TTC549 (cell line): ENCODE measurements around the gene SUCLG2.

Experiments
- FAIRE-seq: peaks from 2 replicates; lab custom pipeline; 2012; peaks lifted over from hg19 to GRCh38; lab: Jason Lieb, UNC

Gene SUCLG2

GRCh38 chr3:67648701-67649100 is 5.7 kb downstream of the SUCLG2 start:
- FAIRE-seq: no peak

GRCh38 chr3:67648229-67648628 is 6.2 kb downstream of the SUCLG2 start:
- no peak for FAIRE-seq

- FAIRE-seq: no peak
These were observed 7.0 kb downstream of the SUCLG2 start for GRCh38 chr3:67647390-67647878.

- no peak for FAIRE-seq
These were observed 7.7 kb downstream of the SUCLG2 start for GRCh38 chr3:67646586-67647234.

- no peak for FAIRE-seq
These were observed 9.6 kb downstream of the SUCLG2 start for GRCh38 chr3:67644827-67645226.

GRCh38 chr3:67642734-67643133 is 11.7 kb downstream of the SUCLG2 start:
- no peak for FAIRE-seq

GRCh38 chr3:67642190-67642589 is 12.2 kb downstream of the SUCLG2 start:
- no peak for FAIRE-seq

- FAIRE-seq: no peak
These were observed 13.0 kb downstream of the SUCLG2 start for GRCh38 chr3:67641451-67641850.

- FAIRE-seq: no peak
These were observed 14.3 kb downstream of the SUCLG2 start for GRCh38 chr3:67640023-67640660.

- no peak for FAIRE-seq
These were observed 17.0 kb downstream of the SUCLG2 start for GRCh38 chr3:67637255-67637900.

- no peak for FAIRE-seq
These were observed 18.6 kb downstream of the SUCLG2 start for GRCh38 chr3:67635806-67636205.

- FAIRE-seq: no peak
These were observed 19.2 kb downstream of the SUCLG2 start for GRCh38 chr3:67635257-67635656.

GRCh38 chr3:67630666-67631362 is 23.6 kb downstream of the SUCLG2 start:
- no peak for FAIRE-seq

GRCh38 chr3:67624687-67625086 is 29.7 kb downstream of the SUCLG2 start:
- FAIRE-seq: no peak

GRCh38 chr3:67624078-67624477 is 30.3 kb downstream of the SUCLG2 start:
- FAIRE-seq: no peak

GRCh38 chr3:67622652-67623051 is 31.8 kb downstream of the SUCLG2 start:
- no peak for FAIRE-seq

- FAIRE-seq: no peak
These were observed 33.5 kb downstream of the SUCLG2 start for GRCh38 chr3:67620869-67621268.

GRCh38 chr3:67619991-67620390 is 34.4 kb downstream of the SUCLG2 start:
- FAIRE-seq: no peak

- no peak for FAIRE-seq
These were observed 36.9 kb downstream of the SUCLG2 start for GRCh38 chr3:67617518-67617917.

GRCh38 chr3:67616046-67616445 is 38.4 kb downstream of the SUCLG2 start:
- no peak for FAIRE-seq

- no peak for FAIRE-seq
These were observed 40.2 kb downstream of the SUCLG2 start for GRCh38 chr3:67614195-67614594.

- FAIRE-seq: no peak
These were observed 44.0 kb downstream of the SUCLG2 start for GRCh38 chr3:67610458-67610857.

- no peak for FAIRE-seq
These were observed 44.7 kb downstream of the SUCLG2 start for GRCh38 chr3:67609709-67610108.
